Activated CD8-positive, alpha-beta memory T cell treated with anti-CD3 and anti-CD28 coated beads, Interleukin-2, amount 50 U/mL, for 48 hours (primary cell): Measurements from ENCODE around the gene FRG2C.
"Not testable (repeated sequence)": the region's sequence is repeated elsewhere in the genome, so short reads cannot be mapped to it uniquely, and the experiment has no call there.

Source experiments
- DNase-seq: peaks from one replicate; pipeline ENCODE4 v3.0.0-alpha.2; 2020

Gene FRG2C

GRCh38 chr3:75664028-75664427 lies at the start of gene FRG2C:
FRG2C (plus strand) TSS chr3:75664328; CDS start chr3:75664380, 52 bp downstream.
- not testable (repeated sequence) for DNase-seq

GRCh38 chr3:75618666-75619305 lies 45.3 kb upstream of the FRG2C start:
- DNase-seq, result not testable (repeated sequence)

GRCh38 chr3:75619481-75620031 lies 44.6 kb upstream of the FRG2C start:
- not testable (repeated sequence) for DNase-seq

- not testable (repeated sequence) for DNase-seq
Observed at GRCh38 chr3:75621772-75622171, 42.4 kb upstream of the FRG2C start.

GRCh38 chr3:75623656-75624055 lies 40.5 kb upstream of the FRG2C start:
- DNase-seq, result not testable (repeated sequence)

GRCh38 chr3:75630887-75631535 lies 33.1 kb upstream of the FRG2C start:
- DNase-seq, result not testable (repeated sequence)

GRCh38 chr3:75631541-75631940 lies 32.6 kb upstream of the FRG2C start:
- no peak for DNase-seq

GRCh38 chr3:75638947-75639346 lies 25.2 kb upstream of the FRG2C start:
- DNase-seq, result not testable (repeated sequence)

- not testable (repeated sequence) for DNase-seq
Observed at GRCh38 chr3:75641107-75641517, 23.0 kb upstream of the FRG2C start.

GRCh38 chr3:75643031-75643800 lies 20.9 kb upstream of the FRG2C start:
- not testable (repeated sequence) for DNase-seq

GRCh38 chr3:75645548-75645947 lies 18.6 kb upstream of the FRG2C start:
- DNase-seq, result not testable (repeated sequence)

- no peak for DNase-seq
Observed at GRCh38 chr3:75650191-75650590, 13.9 kb upstream of the FRG2C start.

GRCh38 chr3:75655101-75655904 lies 8.8 kb upstream of the FRG2C start:
- DNase-seq, result not testable (repeated sequence)

- not testable (repeated sequence) for DNase-seq
Observed at GRCh38 chr3:75655956-75656355, 8.2 kb upstream of the FRG2C start.

- not testable (repeated sequence) for DNase-seq
Observed at GRCh38 chr3:75658411-75659107, 5.6 kb upstream of the FRG2C start.

GRCh38 chr3:75659108-75659433 lies 5.1 kb upstream of the FRG2C start:
- not testable (repeated sequence) for DNase-seq

GRCh38 chr3:75665626-75666025 lies 1.5 kb downstream of the FRG2C start:
- not testable (repeated sequence) for DNase-seq

GRCh38 chr3:75667757-75668701 lies 3.9 kb downstream of the FRG2C start:
- not testable (repeated sequence) for DNase-seq

GRCh38 chr3:75668759-75669347 lies 4.7 kb downstream of the FRG2C start:
- peak; percentile 84 for DNase-seq
